K562 (cell line): ENCODE measurements around the gene ZNF438. TPM values are rescaled to one million over a fixed set of nuclear protein-coding genes. Genes with fewer than 3 reads are reported as not detected.

Source experiments
- ATAC-seq: fragments of 200-7000 bp; cut with Tn5 transposase; 3 replicates; pipeline ENCODE4 v1.9.1; 2020; ENCODE audit warnings: moderate library complexity
- BruUV-seq: library from RNA; stranded (reverse); fragments of 400-500 nt; replicated peaks from 2 replicates; lab custom pipeline; 2021; lab: Mats Ljungman, UMichigan
- CTCF ChIA-PET: fragments of 300-600 bp; formaldehyde crosslinking; extraction: SDS; loops from one replicate; lab custom pipeline; 2021; ENCODE audit warnings: low intra/inter-chr PET ratio; lab: Yijun Ruan, JAX
- POLR2A ChIA-PET: fragments of 300-600, 350-650 bp; sonication (Branson Sonifier 250); formaldehyde crosslinking; extraction: SDS; loops from one replicate; lab custom pipeline; 2021; ENCODE audit warnings: antibody characterized with exemption, inconsistent platforms; lab: Yijun Ruan, JAX
- DNase-seq, 4 experiments: peaks; one replicate each; pipeline versions ENCODE4 v3.0.0 to v3.0.0-alpha.2; 2011 to 2018; ENCODE audit warnings: low spot score in 3 of 4, mixed read lengths in 3 of 4; ENCODE audit errors: extremely low read depth in 1 of 4
- FAIRE-seq: peaks from 2 replicates; lab custom pipeline; 2011; peaks lifted over from hg19 to GRCh38; lab: Jason Lieb, UNC
- H2AFZ ChIP-seq: 2 replicates; pipeline ENCODE4 v1.6.0; 2011; ENCODE audit warnings: low read depth, low read length, control low read depth, inconsistent platforms
- H3K27ac ChIP-seq: fragments of 200-600 bp; 3 replicates; pipeline ENCODE4 v1.8.0; 2011; ENCODE audit warnings: low read depth, mild to moderate bottlenecking, control low read depth, inconsistent platforms, low read length, moderate library complexity, mixed read lengths; ENCODE audit errors: extremely low read depth
- H3K27me3 ChIP-seq, 2 experiments: fragments of 300-600 bp in 1 of 2; 2 replicates in 1 of 2; 3 replicates in 1 of 2; pipeline versions ENCODE4 v1.6.0 to v1.8.0; 2011; ENCODE audit warnings: inconsistent platforms in 2 of 2, low read length in 2 of 2, mild to moderate bottlenecking in 1 of 2, mixed read lengths in 1 of 2, moderate library complexity in 1 of 2; ENCODE audit not compliant: control insufficient read depth in 2 of 2, insufficient read depth in 2 of 2
- H3K36me3 ChIP-seq: fragments of 300-600 bp; 3 replicates; pipeline ENCODE4 v1.8.0; 2011; ENCODE audit warnings: mild to moderate bottlenecking, low read length, inconsistent platforms; ENCODE audit not compliant: control insufficient read depth, insufficient read depth
- H3K4me1 ChIP-seq, 2 experiments: fragments of 200-600 bp in 1 of 2; replicated peaks in 1 of 2; 2 replicates in 1 of 2; 3 replicates in 1 of 2; pipeline versions ENCODE4 v1.5.1 to v1.8.0; 2011; ENCODE audit warnings: inconsistent platforms in 2 of 2, low read length in 2 of 2, mild to moderate bottlenecking in 1 of 2, mixed read lengths in 1 of 2, moderate library complexity in 1 of 2; ENCODE audit not compliant: control insufficient read depth in 2 of 2, insufficient read depth in 2 of 2
- H3K4me2 ChIP-seq: 2 replicates; pipeline ENCODE4 v1.6.1; 2011; ENCODE audit warnings: low read length, control low read depth, inconsistent platforms, mixed read lengths; ENCODE audit not compliant: insufficient read depth
- H3K4me3 ChIP-seq: fragments of 200-600 bp; sonication (generic), shearing (Covaris generic); 2 replicates; pipeline ENCODE4 v1.5.1; 2016; ENCODE audit warnings: control low read depth, inconsistent platforms
- H3K79me2 ChIP-seq: fragments of 200-600 bp; 3 replicates; pipeline ENCODE4 v1.8.0; 2011; ENCODE audit warnings: low read length, inconsistent platforms; ENCODE audit not compliant: control insufficient read depth, insufficient read depth
- H3K9ac ChIP-seq, 2 experiments: 2 replicates each; pipeline versions ENCODE4 v1.6.0 to v1.6.1; 2011; ENCODE audit warnings: low read depth in 2 of 2, low read length in 2 of 2, control low read depth in 1 of 2, inconsistent platforms in 1 of 2, mild to moderate bottlenecking in 1 of 2, mixed read lengths in 1 of 2; ENCODE audit not compliant: insufficient read depth in 1 of 2
- H3K9me1 ChIP-seq: one replicate; pipeline ENCODE4 v1.6.0; 2011; ENCODE audit warnings: inconsistent platforms, mild to moderate bottlenecking, low read length, moderate library complexity; ENCODE audit not compliant: control insufficient read depth, insufficient read depth
- H3K9me3 ChIP-seq: replicated peaks from 2 replicates; pipeline ENCODE4 v1.5.1; 2011; ENCODE audit warnings: low read depth, low read length, inconsistent platforms; ENCODE audit not compliant: control insufficient read depth, insufficient read depth
- H4K20me1 ChIP-seq: replicated peaks from 2 replicates; pipeline ENCODE4 v1.6.1; 2011; ENCODE audit warnings: low read length, inconsistent platforms, mixed read lengths; ENCODE audit not compliant: control insufficient read depth, insufficient read depth
- ARID1B ChIP-seq: fragments of 450-650 bp; IDR thresholded peaks from 2 replicates; pipeline ENCODE4 v1.6.1; 2016; ENCODE audit warnings: antibody characterized with exemption, mild to moderate bottlenecking, inconsistent platforms
- HDAC1 ChIP-seq, 2 experiments: fragments of 450-650 bp; IDR thresholded peaks; 2 replicates each; pipeline ENCODE4 v1.6.1; 2016 to 2017; ENCODE audit warnings: inconsistent platforms in 1 of 2, mild to moderate bottlenecking in 1 of 2, moderate library complexity in 1 of 2
- KDM4B ChIP-seq, 2 experiments: fragments of 450-650 bp in 1 of 2; sonication (generic) in 1 of 2; IDR thresholded peaks; 2 replicates each; pipeline ENCODE4 v1.6.1; 2016 to 2017; ENCODE audit warnings: borderline replicate concordance in 2 of 2, antibody characterized with exemption in 1 of 2, low read depth in 1 of 2, mild to moderate bottlenecking in 1 of 2
- POLR2G ChIP-seq: fragments of 200-400 bp; formaldehyde crosslinking; IDR thresholded peaks from 2 replicates; pipeline ENCODE4 v1.6.1; 2017; ENCODE audit warnings: low read depth, mild to moderate bottlenecking, antibody characterized with exemption, low read length, moderate library complexity
- POLR3A ChIP-seq: IDR thresholded peaks from 2 replicates; pipeline ENCODE4 v1.6.1; 2011; ENCODE audit warnings: borderline replicate concordance, mild to moderate bottlenecking, moderate library complexity; ENCODE audit not compliant: insufficient read length, insufficient read depth; ENCODE audit errors: extremely low read depth
- RBM22 ChIP-seq: fragments of 200-400 bp; formaldehyde crosslinking; IDR thresholded peaks from 2 replicates; pipeline ENCODE4 v1.6.1; 2018; ENCODE audit warnings: low read length, low read depth; ENCODE audit not compliant: poor library complexity, severe bottlenecking
- SMARCC2 ChIP-seq: fragments of 450-650 bp; IDR thresholded peaks from 2 replicates; pipeline ENCODE4 v1.6.1; 2017; ENCODE audit warnings: antibody characterized with exemption, moderate library complexity, mild to moderate bottlenecking, low read depth
- THAP7 ChIP-seq: fragments of 250-450 bp; sonication (Bioruptor Pico); IDR thresholded peaks from 2 replicates; pipeline ENCODE4 v1.5.0; 2021
- ZNF584 ChIP-seq: fragments of 200-800 bp; sonication (Bioruptor generic); IDR thresholded peaks from 2 replicates; pipeline ENCODE4 v1.6.1; 2016; ENCODE audit warnings: low read depth, mild to moderate bottlenecking, missing genetic modification characterization, missing compliant biosample characterization
- WGBS: fragments of 100-300 bp; shearing (Covaris generic); methylation state at CpG from one replicate; pipeline ENCODE4 v1.1.6; 2016; ENCODE audit warnings: low coverage, mixed read lengths; ENCODE audit not compliant: insufficient coverage; ENCODE audit errors: missing lambda C conversion rate; 5-methylcytosine and 5-hydroxymethylcytosine counted together
- in situ Hi-C: fragments of 300-500 bp; cut with MboI; formaldehyde crosslinking; loops from 4 replicates; pipeline ENCODE4 v1.15.0; 2018; ENCODE audit warnings: inconsistent platforms, mixed read lengths
- intact Hi-C: fragments of 100-400 bp; cut with micrococcal nuclease; formaldehyde crosslinking; loops from 2 replicates; pipeline ENCODE4 v1.14.2; 2022
- polyA plus RNA-seq, 8 experiments: library from polyadenylated mRNA; depleted of rRNA in 4 of 8; stranded (reverse) in 5 of 8; unstranded in 3 of 8; fragments of >200 nt; fragmentation: Nextera tagmentation in 2 of 8; fragmentation: Illumina TruSeq in 1 of 8; extraction: Ambion mirVana in 2 of 8; extraction: Trizol in 1 of 8; gene quantifications; 2 replicates each; pipeline versions ENCODE4 v1.2.1 to v1.2.3, GENCODE V29; 2011 to 2014; ENCODE audit warnings: inconsistent platforms in 1 of 8, missing spikeins in 1 of 8
- total RNA-seq, 7 experiments: library from RNA; depleted of rRNA in 6 of 7; stranded (reverse); fragments of >200 nt in 6 of 7; fragmentation: Illumina TruSeq in 2 of 7; extraction: Trizol in 2 of 7; gene quantifications; 2 replicates each; pipeline versions ENCODE4 v1.2.1 to v1.2.3, GENCODE V29; 2011 to 2021; ENCODE audit warnings: low replicate concordance in 1 of 7
- TF ChIP-seq, protein P1 (sequence below): sonication (generic); formaldehyde crosslinking; IDR thresholded peaks from 2 replicates; pipeline ENCODE4 v1.8.0; 2022; ENCODE audit warnings: mild to moderate bottlenecking, missing genetic modification reagents

Gene ZNF438
- total and polyA plus RNA-seq, 9 of the 15 experiments (the other 6 are each of a cell fraction or from before 2014, with no cell fraction given): 0.45 to 1.5 (median 0.91) TPM

- no peaks in the 10 kb centered on the region for H3K27me3 ChIP-seq
- no peaks in the 10 kb centered on the region for H4K20me1 ChIP-seq
- ChIA-PET CTCF (no interaction called here), POLR2A (no interaction called here)
- no peak overlapping the region for H3K4me3 ChIP-seq
- H2AFZ ChIP-seq: no peak overlapping the region
- FAIRE-seq (no peak), ATAC-seq (no peak), DNase-seq (no peak)
- no peak for TF ChIP-seq POLR2G
- TF ChIP-seq KDM4B (IDR thresholded peaks at IDR 0.05; ENCODE audit: borderline replicate concordance in 2 of 2, low read depth in 1 of 2): no peak
- H3K4me2 ChIP-seq: no peak overlapping the region
- no peaks in the 10 kb centered on the region for H3K9me3 ChIP-seq
- BruUV-seq: no TSS peak
- WGBS: 0% methylated on average over 3 of the region's 3 CpGs
- in situ Hi-C loops: no loop called here
- no peaks in the 10 kb centered on the region for H3K4me1 ChIP-seq
- H3K27ac ChIP-seq: no peak overlapping the region
- H3K79me2 ChIP-seq: no peaks in the 10 kb centered on the region
- intact Hi-C loops: no loop called here
- H3K36me3 ChIP-seq: no peaks in the 10 kb centered on the region
- no peaks in the 10 kb centered on the region for H3K9me1 ChIP-seq
- H3K9ac ChIP-seq: no peak overlapping the region
These were observed 120.3 kb downstream of the ZNF438 start for GRCh38 chr10:30911303-30911863.

GRCh38 chr10:30903397-30904138, 128.1 kb downstream of the ZNF438 start:
- Histone ChIP-seq H3K4me1 (no peaks in the 10 kb centered on the region; a peak in 1 of 5 replicates), H3K36me3 (no peaks in the 10 kb centered on the region), H3K4me2 (no peak overlapping the region), H3K27ac (no peak overlapping the region), H3K9ac (no peak overlapping the region), H4K20me1 (no peaks in the 10 kb centered on the region), H3K79me2 (no peaks in the 10 kb centered on the region), H3K4me3 (no peak overlapping the region), H3K9me1 (no peaks in the 10 kb centered on the region), H3K27me3 (peaks cover 0 to 8% of the 10 kb centered on the region in 2 experiments; a peak in 2 of 5 replicates), H3K9me3 (no peaks in the 10 kb centered on the region), H2AFZ (no peak overlapping the region)
- CTCF ChIA-PET: no interaction called here
- POLR2A ChIA-PET: no interaction called here
- ATAC-seq: no peak
- intact Hi-C loops: no loop called here
- TF ChIP-seq SMARCC2: no peak
- TF ChIP-seq ARID1B: no peak
- no peak for TF ChIP-seq HDAC1 (IDR thresholded peaks at IDR 0.05)
- TF ChIP-seq POLR3A: no peak
- TF ChIP-seq ZNF584 (CRISPR knock-in tag): no peak
- no peak for TF ChIP-seq RBM22
- TF ChIP-seq THAP7 (CRISPR knock-in tag): no peak
- TF ChIP-seq, protein P1, sequence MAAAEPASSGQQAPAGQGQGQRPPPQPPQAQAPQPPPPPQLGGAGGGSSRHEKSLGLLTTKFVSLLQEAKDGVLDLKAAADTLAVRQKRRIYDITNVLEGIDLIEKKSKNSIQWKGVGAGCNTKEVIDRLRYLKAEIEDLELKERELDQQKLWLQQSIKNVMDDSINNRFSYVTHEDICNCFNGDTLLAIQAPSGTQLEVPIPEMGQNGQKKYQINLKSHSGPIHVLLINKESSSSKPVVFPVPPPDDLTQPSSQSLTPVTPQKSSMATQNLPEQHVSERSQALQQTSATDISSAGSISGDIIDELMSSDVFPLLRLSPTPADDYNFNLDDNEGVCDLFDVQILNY (CRISPR knock-in tag): no peak
- BruUV-seq: no TSS peak
- WGBS: 0% methylated on average over 2 of the region's 2 CpGs
- FAIRE-seq: peak; percentile 15
- in situ Hi-C loops: no loop called here
- DNase-seq: no peak
